HG02885 (cell line): Measurements from ENCODE around the gene RIN3.
"Not testable (repeated sequence)": the region's sequence is repeated elsewhere in the genome, so short reads cannot be mapped to it uniquely, and the experiment has no call there.

Experiments used
- ATAC-seq: cut with Tn5 transposase; IDR thresholded peaks from one replicate; pipeline ENCODE4 v1.9.1; 2021; ENCODE audit warnings: mild to moderate bottlenecking; ENCODE audit not compliant: unreplicated experiment, poor library complexity

The RIN3 gene

GRCh38 chr14:92677955-92678354 is 164.4 kb downstream of the RIN3 start:
- no peak for ATAC-seq

- ATAC-seq = no peak
Observed at GRCh38 chr14:92678766-92679165, 165.2 kb downstream of the RIN3 start.

- ATAC-seq = no peak
Observed at GRCh38 chr14:92679246-92679645, 165.7 kb downstream of the RIN3 start.

- ATAC-seq = not testable (repeated sequence)
Observed at GRCh38 chr14:92680330-92680729, 166.7 kb downstream of the RIN3 start.

GRCh38 chr14:92680781-92681650 is 167.4 kb downstream of the RIN3 start:
- peak; percentile 22 for ATAC-seq

- no peak for ATAC-seq
Observed at GRCh38 chr14:92683041-92683440, 169.5 kb downstream of the RIN3 start.

GRCh38 chr14:92684801-92685560 is 171.4 kb downstream of the RIN3 start:
- ATAC-seq = no peak

- no peak for ATAC-seq
Observed at GRCh38 chr14:92685784-92686355, 172.3 kb downstream of the RIN3 start.

- no peak for ATAC-seq
Observed at GRCh38 chr14:92686411-92686899, 172.9 kb downstream of the RIN3 start.

- peak; percentile 77 for ATAC-seq
Observed at GRCh38 chr14:92686900-92687427, 173.4 kb downstream of the RIN3 start.

- no peak for ATAC-seq
Observed at GRCh38 chr14:92687681-92688433, 174.3 kb downstream of the RIN3 start.

- ATAC-seq = no peak
Observed at GRCh38 chr14:92688434-92689375, 175.1 kb downstream of the RIN3 start.

GRCh38 chr14:92690171-92691011 is 176.8 kb downstream of the RIN3 start:
- ATAC-seq = no peak

- no peak for ATAC-seq
Observed at GRCh38 chr14:92692822-92693226, 179.2 kb downstream of the RIN3 start.

- no peak for ATAC-seq
Observed at GRCh38 chr14:92693998-92694795, 180.6 kb downstream of the RIN3 start.

- ATAC-seq = no peak
Observed at GRCh38 chr14:92694807-92695206, 181.2 kb downstream of the RIN3 start.

- ATAC-seq = no peak
Observed at GRCh38 chr14:92695562-92695961, 182.0 kb downstream of the RIN3 start.
